RPMI7951 (cell line): ENCODE measurements around the gene C9orf57. TPM values are rescaled to one million over a fixed set of nuclear protein-coding genes. Genes with fewer than 3 reads are reported as not detected.
A peak's percentile ranks its signal among the peaks of the same experiment; 100 is the strongest.
"Not testable (repeated sequence)": the region's sequence is repeated elsewhere in the genome, so short reads cannot be mapped to it uniquely, and the experiment has no call there.

ENCODE experiments used
- DNase-seq: peaks from one replicate; pipeline ENCODE4 v3.0.0-alpha.2; 2012; ENCODE audit warnings: low read depth
- total RNA-seq: library from RNA; depleted of rRNA; stranded (reverse); fragments of >200 nt; shearing (Covaris generic); gene quantifications from 2 replicates; pipeline ENCODE4 v1.2.3, GENCODE V29; 2014; rRNA removed

Gene C9orf57, protein sequence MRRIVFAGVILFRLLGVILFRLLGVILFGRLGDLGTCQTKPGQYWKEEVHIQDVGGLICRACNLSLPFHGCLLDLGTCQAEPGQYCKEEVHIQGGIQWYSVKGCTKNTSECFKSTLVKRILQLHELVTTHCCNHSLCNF
- not detected in 2 replicates for total RNA-seq

DNA sequence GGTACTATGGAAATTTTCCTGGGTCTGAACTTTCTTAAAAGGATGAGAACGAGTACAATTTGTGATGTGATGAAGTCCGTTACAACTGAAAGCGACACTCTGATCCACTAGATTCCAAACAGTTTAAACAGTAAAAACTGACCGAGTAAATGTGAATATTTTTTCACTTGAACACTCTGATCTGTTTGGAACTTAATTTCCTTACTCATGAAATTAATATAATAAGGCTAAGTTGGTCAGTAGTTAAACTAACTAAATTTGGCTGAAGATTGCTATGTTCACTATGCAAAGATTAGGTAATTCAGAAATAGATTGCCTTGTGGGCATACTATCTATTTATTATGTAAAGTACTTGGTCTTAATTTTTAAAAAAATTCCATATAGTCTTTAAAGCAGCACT lies at the start of gene C9orf57:
Gene C9orf57, minus strand, starts transcription at position 101 of the 400 bp plus-strand sequence. CDS start 1,282 bp downstream, outside the sequence.
- DNase-seq, result no peak

GRCh38 chr9:72102520-72102919 lies 42.1 kb upstream of the C9orf57 start:
- DNase-seq, result no peak

- not testable (repeated sequence) for DNase-seq
These were observed 35.1 kb upstream of the C9orf57 start for GRCh38 chr9:72095520-72095919.

DNA sequence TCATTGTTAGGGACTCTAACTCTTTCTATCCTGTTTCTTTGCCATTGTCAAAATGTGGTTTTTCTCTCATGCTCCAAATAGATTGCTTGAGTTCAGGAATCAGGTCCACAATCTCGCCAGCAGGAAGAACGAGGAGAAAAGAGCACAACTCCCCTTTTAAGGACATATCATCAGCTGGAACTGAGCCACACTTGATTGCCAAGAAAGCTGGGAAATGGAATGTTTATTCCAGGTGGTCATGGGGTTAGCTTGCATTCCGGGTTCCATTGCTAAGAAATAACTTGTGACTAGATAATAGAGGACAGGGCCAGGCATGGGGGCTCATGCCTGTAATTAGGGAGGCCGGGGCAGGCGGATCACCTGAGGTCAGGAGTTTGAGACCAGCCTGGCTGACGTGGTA lies 32.4 kb upstream of the C9orf57 start:
- DNase-seq, result no peak

- no peak for DNase-seq
These were observed 29.2 kb upstream of the C9orf57 start for GRCh38 chr9:72089451-72090130.

GRCh38 chr9:72082536-72082935 lies 22.1 kb upstream of the C9orf57 start:
- DNase-seq, result no peak

DNA sequence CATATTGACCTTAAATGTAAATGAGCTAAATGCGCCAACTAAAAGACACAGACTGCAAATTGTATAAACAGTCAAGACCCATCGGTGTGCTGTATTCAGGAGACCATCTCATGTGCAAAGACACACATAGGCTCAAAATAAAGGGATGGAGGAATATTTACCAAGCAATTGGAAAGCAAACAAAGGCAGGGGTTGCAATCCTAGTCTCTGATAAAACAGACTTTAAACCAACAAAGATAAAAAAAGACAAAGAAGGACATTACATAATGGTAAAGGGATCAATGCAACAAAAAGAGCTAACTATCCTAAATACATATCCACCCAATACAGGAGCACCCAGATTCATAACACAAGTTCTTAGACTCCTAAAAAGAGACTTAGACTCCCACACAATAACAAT lies 14.3 kb upstream of the C9orf57 start:
- not testable (repeated sequence) for DNase-seq

GRCh38 chr9:72065076-72065475 lies 4.7 kb upstream of the C9orf57 start:
- DNase-seq, result peak; percentile 44

DNA sequence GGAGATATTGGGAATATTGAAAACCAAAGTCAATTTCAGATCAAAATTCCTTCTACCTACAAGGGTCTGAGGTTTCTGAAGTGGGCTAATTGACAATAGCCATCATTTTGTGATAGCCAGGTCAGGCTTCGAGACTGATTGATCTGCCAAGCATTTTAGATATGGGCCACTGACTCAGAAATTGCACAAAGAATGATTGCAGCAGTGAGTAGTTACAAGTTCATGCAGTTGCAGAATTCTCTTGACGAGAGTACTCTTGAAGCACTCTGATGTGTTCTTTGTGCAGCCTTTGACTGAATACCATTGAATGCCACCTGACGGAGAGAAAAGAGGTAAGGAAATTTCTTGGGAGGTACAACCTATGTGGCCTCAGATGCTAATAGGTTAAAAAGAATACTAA lies 8.3 kb downstream of the C9orf57 start:
- no peak for DNase-seq

DNA sequence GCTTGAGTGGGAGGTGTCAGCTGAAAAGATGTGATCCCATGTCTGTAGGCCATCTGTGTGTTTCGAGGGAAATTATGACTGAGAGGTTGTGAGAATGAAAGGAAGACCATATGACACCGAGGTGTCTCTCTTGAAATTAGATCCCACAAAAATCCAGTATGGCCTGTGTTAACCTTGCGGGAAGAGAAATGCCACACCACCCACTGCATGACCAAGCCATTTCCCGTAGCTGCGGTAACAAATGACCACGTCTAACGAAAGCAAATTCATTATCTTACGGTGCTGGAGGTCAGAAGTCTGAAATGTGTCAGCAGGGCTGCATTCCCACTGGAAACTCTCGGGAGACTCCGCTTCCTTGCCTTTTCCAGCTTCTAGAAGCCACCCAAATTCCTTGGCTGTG lies 11.6 kb downstream of the C9orf57 start:
- peak; percentile 25 for DNase-seq

GRCh38 chr9:72046630-72047456 lies 13.6 kb downstream of the C9orf57 start:
- DNase-seq, result no peak

- DNase-seq, result no peak
These were observed 16.3 kb downstream of the C9orf57 start for GRCh38 chr9:72044095-72044494.

GRCh38 chr9:72043576-72043975 lies 16.8 kb downstream of the C9orf57 start:
- no peak for DNase-seq

DNA sequence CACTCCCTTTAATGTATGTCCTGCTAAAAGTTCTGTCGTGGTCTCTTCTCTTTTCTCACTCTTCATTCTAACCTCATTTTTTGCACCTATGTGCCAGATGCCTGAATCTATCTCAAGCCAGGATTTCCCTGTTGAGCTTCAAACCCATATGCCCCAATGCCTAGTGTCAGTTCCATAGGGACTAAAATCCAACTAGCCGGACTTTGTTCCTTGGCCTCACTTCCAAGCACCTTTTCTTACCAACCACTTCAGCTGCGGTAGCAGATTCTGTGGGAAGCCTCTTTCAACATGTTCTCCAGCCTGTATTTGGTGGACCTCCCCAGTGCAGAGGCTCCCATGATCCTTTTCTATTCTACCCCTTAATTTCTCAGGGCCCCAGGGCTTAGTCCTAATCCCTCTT lies 17.5 kb downstream of the C9orf57 start:
- DNase-seq, result no peak

DNA sequence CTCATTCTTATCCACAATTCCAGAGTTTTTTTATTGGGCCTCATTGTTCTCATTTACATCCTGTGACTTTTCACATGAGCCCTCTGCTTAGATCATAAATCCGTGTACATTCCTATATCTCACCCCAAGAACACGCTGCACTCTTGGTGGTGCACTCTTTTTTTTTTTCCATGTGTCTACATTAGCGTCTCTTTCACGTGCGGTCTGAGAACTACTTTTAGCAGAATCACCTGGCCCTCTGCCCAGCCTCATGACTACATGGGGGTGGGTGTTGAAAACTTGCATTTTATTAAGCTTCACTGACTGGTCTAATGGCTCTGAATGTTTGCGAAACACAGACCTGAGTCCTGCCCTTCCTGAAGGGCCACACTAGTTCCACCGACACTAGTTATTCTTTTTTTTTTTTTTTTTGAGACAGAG lies 18.6 kb downstream of the C9orf57 start:
- peak; percentile 50 for DNase-seq

- no peak for DNase-seq
These were observed 19.0 kb downstream of the C9orf57 start for GRCh38 chr9:72041369-72041768.

GRCh38 chr9:72039532-72039931 lies 20.9 kb downstream of the C9orf57 start:
- DNase-seq, result no peak

DNA sequence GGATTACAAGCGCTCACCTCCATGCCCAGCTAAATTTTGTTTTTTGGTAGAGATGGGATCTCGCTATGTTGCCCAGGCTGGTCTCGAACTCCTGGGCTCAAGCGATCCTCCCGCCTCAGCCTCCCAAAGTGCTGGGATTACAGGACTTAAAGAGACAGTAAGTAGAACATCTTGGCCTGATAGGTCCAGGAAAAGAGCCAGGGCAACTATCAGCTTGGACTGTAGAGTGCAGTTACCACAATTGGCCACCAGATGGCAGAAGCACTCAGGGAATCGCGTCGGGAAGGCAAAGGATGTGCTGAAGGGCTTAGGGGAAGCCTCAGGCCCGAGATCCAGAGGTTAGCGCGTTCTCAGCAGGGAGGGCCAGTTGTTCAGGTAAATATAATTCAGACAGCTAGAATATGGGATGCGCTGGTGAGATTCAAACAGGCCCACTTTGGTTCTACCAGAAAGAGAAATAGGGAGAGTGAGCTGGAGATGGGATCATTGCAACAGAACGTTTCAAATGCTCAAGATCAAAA lies 21.5 kb downstream of the C9orf57 start:
- peak; percentile 58 for DNase-seq

GRCh38 chr9:72038408-72038807 lies 22.0 kb downstream of the C9orf57 start:
- DNase-seq, result no peak

- DNase-seq, result peak; percentile 26
These were observed 22.8 kb downstream of the C9orf57 start for GRCh38 chr9:72037571-72037970.

DNA sequence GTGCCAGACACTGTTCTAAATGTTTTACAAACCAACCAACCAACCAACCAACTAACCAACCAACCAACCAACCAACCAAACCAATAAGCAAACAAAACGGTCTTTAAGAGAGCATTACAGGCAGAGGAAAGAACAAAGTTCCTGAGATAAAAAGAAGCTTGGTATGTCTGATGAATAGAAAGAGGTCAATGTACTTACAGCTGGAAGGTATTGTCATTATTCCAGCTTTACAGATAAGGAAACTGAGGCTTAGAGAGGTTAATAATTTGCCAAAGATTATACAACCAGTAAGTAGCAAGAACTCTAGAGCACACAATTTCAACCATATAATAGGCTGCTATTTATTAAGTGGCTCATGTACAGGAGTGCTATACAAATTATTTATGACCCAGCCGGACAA lies 29.6 kb downstream of the C9orf57 start:
- no peak for DNase-seq

GRCh38 chr9:72029986-72030385 lies 30.4 kb downstream of the C9orf57 start:
- DNase-seq, result no peak

GRCh38 chr9:72025906-72026305 lies 34.5 kb downstream of the C9orf57 start:
- no peak for DNase-seq
